ENCODE results near the gene YJU2. TPM values are rescaled to one million over a fixed set of nuclear protein-coding genes. Genes with fewer than 3 reads are reported as not detected.
"Not testable (repeated sequence)": the region's sequence is repeated elsewhere in the genome, so short reads cannot be mapped to it uniquely, and the experiment has no call there.

Gene YJU2
- total and polyA plus RNA-seq, 2 of the 13 experiments (the other 11 are each of a cell fraction or from before 2014, with no cell fraction given) = 9.3 to 17.9 TPM

GRCh38 chr19:4241824-4242430 is 5.0 kb upstream of the YJU2 start:
- H3K4me3 ChIP-seq (replicated peaks in 1 of 3; ENCODE audit: insufficient read depth in 1 of 3, low read depth in 2 of 3, low read length in 3 of 3) = no peak overlapping the region
- H3K4me2 ChIP-seq (ENCODE audit: low read depth, low read length) = no peak overlapping the region
- in situ Hi-C loops (cut with HindIII; ENCODE audit: extremely low pct_ligation_motif_present, low pct_unique_long_range_greater_than_20kb) (no loop called here), intact Hi-C loops (cut with micrococcal nuclease; ENCODE audit: unreplicated experiment) (no loop called here)
- H3K27ac ChIP-seq (ENCODE audit: extremely low read length, insufficient read depth, low read length) = no peak overlapping the region
- ATAC-seq (no peak), FAIRE-seq (no peak), DNase-seq (ENCODE audit: low spot score) (no peak)
- no peak overlapping the region for H3K9ac ChIP-seq (ENCODE audit: insufficient read depth, low read depth, low read length)
- BruUV-seq (replicated peaks) = no TSS peak
- peaks cover 14% of the 10 kb centered on the region for H3K9me3 ChIP-seq (ENCODE audit: low read length)
- TF ChIP-seq, protein P1, sequence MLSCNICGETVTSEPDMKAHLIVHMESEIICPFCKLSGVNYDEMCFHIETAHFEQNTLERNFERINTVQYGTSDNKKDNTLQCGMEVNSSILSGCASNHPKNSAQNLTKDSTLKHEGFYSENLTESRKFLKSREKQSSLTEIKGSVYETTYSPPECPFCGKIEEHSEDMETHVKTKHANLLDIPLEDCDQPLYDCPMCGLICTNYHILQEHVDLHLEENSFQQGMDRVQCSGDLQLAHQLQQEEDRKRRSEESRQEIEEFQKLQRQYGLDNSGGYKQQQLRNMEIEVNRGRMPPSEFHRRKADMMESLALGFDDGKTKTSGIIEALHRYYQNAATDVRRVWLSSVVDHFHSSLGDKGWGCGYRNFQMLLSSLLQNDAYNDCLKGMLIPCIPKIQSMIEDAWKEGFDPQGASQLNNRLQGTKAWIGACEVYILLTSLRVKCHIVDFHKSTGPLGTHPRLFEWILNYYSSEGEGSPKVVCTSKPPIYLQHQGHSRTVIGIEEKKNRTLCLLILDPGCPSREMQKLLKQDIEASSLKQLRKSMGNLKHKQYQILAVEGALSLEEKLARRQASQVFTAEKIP (CRISPR knock-in tag; IDR thresholded peaks at IDR 0.05; ENCODE audit: borderline replicate concordance) = no peak
- TF ChIP-seq TMF1 (CRISPR knock-in tag; IDR thresholded peaks at IDR 0.05; ENCODE audit: low read depth) (no peak), ZNF280D (CRISPR knock-in tag; IDR thresholded peaks at IDR 0.05) (0 out of 2 replicates have a peak, but pooled peaks have one; percentile 41)
- ChIA-PET CTCF (ENCODE audit: low intra/inter-chr PET ratio, low total read pairs) (no interaction called here), POLR2A (no interaction called here)
- peaks cover 7% of the 10 kb centered on the region for H3K4me1 ChIP-seq (ENCODE audit: insufficient read depth, low read length)
- H3K36me3 ChIP-seq (replicated peaks in 1 of 2; ENCODE audit: control insufficient read depth in 1 of 2, insufficient read depth in 2 of 2, low read length in 2 of 2) = no peaks in the 10 kb centered on the region
- no peaks in the 10 kb centered on the region for H3K79me2 ChIP-seq (ENCODE audit: insufficient read depth, low read length)
- H2AFZ ChIP-seq (ENCODE audit: low read length) = no peak overlapping the region
- H3K27me3 ChIP-seq (ENCODE audit: control insufficient read depth in 1 of 2, insufficient read depth in 2 of 2, low read length in 2 of 2) = no peaks in the 10 kb centered on the region; a peak in 1 of 5 replicates
- WGBS (ENCODE audit: low lambda C conversion rate) = 67% methylated on average over 5 of the region's 5 CpGs
- H4K20me1 ChIP-seq (ENCODE audit: insufficient read depth, low read length) = no peaks in the 10 kb centered on the region

DNA sequence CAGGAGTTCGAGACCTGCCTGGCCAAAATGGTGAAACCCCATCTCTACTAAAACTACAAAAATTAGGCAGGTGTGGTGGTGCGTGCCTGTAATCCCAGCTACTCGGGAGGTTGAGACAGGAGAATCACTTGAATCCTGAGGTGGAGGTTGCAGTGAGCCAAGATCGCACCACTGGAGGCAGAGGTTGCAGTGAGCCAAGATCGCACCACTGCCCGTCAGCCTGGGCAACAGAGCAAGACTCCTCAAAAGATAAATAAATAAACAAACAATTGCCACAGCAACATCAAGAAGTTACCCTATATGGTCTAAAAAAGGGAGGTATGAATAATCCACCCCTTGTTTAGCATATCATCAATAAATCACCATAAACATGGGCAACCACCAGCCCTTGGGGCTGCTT is 942 bp upstream of the YJU2 start:
- Histone ChIP-seq H3K4me1 (ENCODE audit: insufficient read depth, low read length) (peaks cover 15% of the 10 kb centered on the region), H3K27ac (ENCODE audit: extremely low read length, insufficient read depth, low read length) (peak overlapping the region; percentile 96), H3K4me2 (ENCODE audit: low read depth, low read length) (peak overlapping the region; percentile 75), H3K9me3 (ENCODE audit: low read length) (peaks cover 14% of the 10 kb centered on the region), H3K36me3 (replicated peaks in 1 of 2; ENCODE audit: control insufficient read depth in 1 of 2, insufficient read depth in 2 of 2, low read length in 2 of 2) (peaks cover 10 to 15% of the 10 kb centered on the region in 2 experiments; a peak in 4 of 5 replicates)
- H3K27me3 ChIP-seq (ENCODE audit: control insufficient read depth in 1 of 2, insufficient read depth in 2 of 2, low read length in 2 of 2); H4K20me1 ChIP-seq (ENCODE audit: insufficient read depth, low read length); DNase-seq (ENCODE audit: low spot score); in situ Hi-C loops (cut with HindIII; ENCODE audit: extremely low pct_ligation_motif_present, low pct_unique_long_range_greater_than_20kb); H2AFZ ChIP-seq (ENCODE audit: low read length); ATAC-seq; POLR2A ChIA-PET; intact Hi-C loops (cut with micrococcal nuclease; ENCODE audit: unreplicated experiment); H3K4me3 ChIP-seq (replicated peaks in 1 of 3; ENCODE audit: insufficient read depth in 1 of 3, low read depth in 2 of 3, low read length in 3 of 3); BruUV-seq (replicated peaks); H3K79me2 ChIP-seq (ENCODE audit: insufficient read depth, low read length); FAIRE-seq; CTCF ChIA-PET (ENCODE audit: low intra/inter-chr PET ratio, low total read pairs); H3K9ac ChIP-seq (ENCODE audit: insufficient read depth, low read depth, low read length): not testable (repeated sequence)
- WGBS (ENCODE audit: low lambda C conversion rate) = 96% methylated on average over 6 of the region's 6 CpGs
